Fibroblast of pulmonary artery (primary cell): ENCODE results near the gene FTO.

Experiments used
- DNase-seq: peaks from one replicate; pipeline ENCODE4 v3.0.0-alpha.2; 2010; ENCODE audit warnings: low read depth
- H3K4me3 ChIP-seq: replicated peaks from 2 replicates; pipeline ENCODE4 v1.5.1; 2011; ENCODE audit warnings: low read depth, mild to moderate bottlenecking, control low read depth, low read length, moderate library complexity
- TF ChIP-seq, protein P1 (sequence below): IDR thresholded peaks from 2 replicates; pipeline ENCODE4 v1.5.1; 2011; ENCODE audit warnings: mild to moderate bottlenecking, control low read depth, low read length, inconsistent platforms; ENCODE audit errors: missing control alignments

The FTO gene

DNA sequence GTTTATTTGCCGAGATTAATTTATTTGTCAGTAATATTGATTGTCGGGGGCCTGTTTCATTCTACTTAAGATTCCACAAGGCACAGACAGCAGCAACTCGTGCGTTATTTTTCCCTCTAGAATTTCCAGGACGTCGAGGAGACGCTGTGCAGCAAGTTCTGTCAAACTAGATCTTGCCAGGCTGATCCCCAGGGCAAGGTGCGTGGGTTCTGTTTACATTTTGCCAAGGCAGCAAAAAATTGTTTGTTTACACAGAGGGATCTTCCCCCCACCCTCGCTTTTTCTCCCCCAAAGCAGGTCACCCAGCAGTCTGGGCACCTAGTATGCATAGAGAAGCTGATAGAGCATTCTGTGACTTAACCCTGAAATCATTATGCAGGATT is 471.2 kb downstream of the FTO start:
- TF ChIP-seq, protein P1, sequence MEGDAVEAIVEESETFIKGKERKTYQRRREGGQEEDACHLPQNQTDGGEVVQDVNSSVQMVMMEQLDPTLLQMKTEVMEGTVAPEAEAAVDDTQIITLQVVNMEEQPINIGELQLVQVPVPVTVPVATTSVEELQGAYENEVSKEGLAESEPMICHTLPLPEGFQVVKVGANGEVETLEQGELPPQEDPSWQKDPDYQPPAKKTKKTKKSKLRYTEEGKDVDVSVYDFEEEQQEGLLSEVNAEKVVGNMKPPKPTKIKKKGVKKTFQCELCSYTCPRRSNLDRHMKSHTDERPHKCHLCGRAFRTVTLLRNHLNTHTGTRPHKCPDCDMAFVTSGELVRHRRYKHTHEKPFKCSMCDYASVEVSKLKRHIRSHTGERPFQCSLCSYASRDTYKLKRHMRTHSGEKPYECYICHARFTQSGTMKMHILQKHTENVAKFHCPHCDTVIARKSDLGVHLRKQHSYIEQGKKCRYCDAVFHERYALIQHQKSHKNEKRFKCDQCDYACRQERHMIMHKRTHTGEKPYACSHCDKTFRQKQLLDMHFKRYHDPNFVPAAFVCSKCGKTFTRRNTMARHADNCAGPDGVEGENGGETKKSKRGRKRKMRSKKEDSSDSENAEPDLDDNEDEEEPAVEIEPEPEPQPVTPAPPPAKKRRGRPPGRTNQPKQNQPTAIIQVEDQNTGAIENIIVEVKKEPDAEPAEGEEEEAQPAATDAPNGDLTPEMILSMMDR: no peak
- no peak for DNase-seq
- H3K4me3 ChIP-seq: no peak overlapping the region

DNA sequence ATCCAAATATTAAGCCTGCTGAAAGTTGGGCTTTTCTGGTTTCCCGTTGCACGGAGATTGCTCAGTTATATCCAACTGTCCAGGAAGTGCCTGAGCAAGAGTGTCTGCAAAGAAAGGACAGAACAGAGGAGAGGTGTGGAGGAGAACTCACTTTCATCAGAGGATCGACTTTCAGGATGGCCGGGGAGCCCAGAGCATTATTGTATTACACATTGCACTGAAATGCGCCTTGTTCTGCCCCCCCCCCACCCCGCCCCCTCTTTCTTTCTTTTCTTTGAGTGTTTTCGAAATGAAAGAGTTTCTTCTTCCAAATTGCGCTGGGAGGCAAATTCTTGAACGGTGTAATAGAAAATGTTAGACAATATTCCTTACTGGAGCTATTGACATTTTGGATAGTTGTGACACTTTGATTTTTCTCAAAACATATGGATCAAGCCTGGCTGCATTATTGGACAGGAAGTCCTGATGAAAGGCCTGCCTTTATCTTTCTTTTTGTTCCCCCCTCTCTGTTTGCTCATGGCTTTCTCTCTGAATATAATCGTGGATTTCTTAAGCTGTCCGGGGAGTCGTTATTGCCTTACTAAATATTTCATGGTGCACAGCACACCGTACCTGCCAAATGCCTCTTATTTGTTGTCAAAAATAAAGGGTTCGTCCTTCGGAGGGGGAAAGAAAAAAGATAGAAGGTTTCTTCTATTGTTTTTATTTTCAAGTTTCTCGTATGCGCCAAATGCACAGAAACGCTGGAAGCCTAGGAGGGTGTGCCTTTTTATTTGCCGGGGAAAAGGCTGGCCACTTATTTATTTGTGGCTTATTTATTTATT is 471.8 kb downstream of the FTO start:
- peak; percentile 10 for DNase-seq
- TF ChIP-seq, protein P1: no peak
- H3K4me3 ChIP-seq: no peak overlapping the region

DNA sequence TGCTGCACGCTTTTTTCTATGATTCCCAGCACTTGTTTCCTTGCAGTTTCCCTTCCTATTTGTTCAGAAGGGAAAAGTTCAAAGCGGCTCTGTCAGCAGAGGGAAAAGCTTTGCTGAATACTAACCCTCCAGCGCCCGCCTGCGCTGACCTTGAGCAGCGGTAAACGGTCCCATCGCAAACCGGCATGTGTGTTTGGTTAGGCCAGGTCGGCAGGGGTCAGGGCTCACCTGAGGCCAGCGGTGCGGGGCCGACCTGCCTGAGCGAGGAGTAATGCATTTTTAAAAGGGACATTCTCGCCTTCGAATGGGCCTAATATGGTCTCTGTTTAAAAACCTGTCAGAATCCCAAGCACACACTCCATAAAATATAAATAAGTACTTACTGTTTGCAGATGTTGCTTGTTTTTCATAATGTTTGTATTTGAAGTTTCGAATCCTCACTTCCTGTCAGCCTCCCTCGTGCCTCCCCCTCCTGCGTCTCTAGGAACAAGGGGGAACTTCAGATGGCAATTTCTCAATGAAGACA is 472.5 kb downstream of the FTO start:
- no peak for DNase-seq
- H3K4me3 ChIP-seq: no peak overlapping the region
- TF ChIP-seq, protein P1: no peak

DNA sequence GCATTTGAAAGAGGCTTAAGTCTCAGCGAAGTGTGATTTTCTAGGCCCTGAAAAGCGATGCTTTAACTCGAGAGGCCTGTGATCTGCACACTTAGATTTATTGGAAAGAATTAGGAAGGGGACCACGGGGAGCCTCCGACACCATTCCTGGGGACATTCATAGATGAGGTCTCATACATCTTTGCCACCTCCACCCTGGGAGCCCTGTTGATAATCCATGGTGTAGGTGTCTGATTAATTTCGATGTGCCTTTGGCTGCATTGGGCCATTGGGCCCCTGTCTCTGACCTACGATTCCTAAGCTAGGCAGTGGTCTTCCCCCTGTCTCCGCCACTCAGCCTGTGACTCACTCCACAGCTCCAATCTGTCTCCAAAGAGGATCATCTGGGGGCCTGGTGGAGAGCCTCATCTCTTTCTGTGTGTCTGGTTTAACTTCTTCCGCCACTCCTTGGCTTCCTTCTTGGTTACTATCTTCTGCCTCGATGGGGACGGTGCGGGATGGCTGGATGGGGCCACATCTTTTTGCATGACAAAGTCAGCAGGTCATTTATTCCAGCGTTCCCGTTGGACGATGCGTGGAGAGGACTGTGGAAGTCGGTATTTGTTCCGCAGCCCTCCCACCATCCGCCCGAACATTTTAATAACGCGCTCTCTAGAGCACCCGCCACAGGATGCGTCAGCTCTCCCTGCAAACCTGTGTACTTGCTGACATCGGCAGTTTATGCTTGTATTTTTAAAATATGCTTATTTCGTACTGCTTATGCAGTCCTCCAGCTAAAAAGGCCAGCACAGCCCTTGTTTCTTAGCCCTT is 473.3 kb downstream of the FTO start:
- DNase-seq: no peak
- TF ChIP-seq, protein P1: no peak
- no peak overlapping the region for H3K4me3 ChIP-seq

DNA sequence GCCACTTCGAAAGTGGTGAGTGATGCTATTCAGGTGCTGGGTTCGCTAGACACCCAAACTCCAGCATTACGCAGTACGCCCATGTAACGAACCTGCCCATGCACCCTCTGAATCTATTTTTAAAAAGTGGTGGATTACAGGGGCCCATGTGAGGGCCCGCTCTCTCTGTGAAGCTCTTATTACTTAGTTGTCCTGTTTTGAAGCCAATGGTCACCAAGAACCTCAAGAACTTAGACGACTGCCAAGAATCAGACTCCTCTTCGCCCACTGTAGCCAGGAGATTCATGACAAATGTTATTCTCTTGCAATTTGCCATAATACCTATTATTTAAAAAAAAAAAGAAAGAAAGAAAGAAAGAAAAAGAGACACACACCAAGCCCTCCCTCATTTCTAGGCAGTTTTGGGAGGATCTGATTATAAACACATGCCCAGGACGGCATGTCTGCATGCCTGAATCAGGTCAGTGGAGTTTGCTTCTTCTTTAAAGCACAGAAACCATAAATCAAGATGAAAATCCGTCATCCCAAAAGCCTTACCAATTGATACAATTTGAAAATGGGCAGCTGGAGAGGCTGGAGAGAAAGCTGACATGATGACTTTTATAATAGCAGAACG is 474.0 kb downstream of the FTO start:
- no peak for DNase-seq
- H3K4me3 ChIP-seq: no peak overlapping the region
- TF ChIP-seq, protein P1: no peak

DNA sequence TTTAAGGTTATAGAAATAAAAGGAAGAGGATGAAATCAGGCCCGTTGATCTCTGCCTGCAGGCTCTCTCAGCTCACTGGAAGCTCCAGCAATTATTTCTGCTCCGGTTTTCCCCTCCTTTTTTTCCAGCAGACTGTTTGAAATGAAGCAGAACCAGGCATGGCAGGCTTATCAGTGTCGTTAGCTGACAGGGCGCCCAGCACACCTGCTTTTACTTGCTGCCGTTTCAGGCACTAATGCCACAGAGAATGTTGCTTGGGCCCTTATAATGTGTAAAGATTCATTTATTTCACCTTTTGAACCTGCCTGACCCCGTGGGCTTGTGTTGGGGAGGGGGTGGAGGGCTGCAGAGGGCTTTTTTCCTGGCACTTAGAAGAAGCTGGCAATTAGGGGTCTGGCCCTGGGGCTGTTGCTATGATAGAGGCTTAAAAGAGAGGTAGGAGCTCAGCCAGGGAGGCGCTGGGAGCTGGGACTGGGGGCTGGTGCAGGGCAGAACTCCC is 474.6 kb downstream of the FTO start:
- no peak overlapping the region for H3K4me3 ChIP-seq
- TF ChIP-seq, protein P1: no peak
- DNase-seq: no peak
